ENCODE data around the gene THSD7B.

DNA sequence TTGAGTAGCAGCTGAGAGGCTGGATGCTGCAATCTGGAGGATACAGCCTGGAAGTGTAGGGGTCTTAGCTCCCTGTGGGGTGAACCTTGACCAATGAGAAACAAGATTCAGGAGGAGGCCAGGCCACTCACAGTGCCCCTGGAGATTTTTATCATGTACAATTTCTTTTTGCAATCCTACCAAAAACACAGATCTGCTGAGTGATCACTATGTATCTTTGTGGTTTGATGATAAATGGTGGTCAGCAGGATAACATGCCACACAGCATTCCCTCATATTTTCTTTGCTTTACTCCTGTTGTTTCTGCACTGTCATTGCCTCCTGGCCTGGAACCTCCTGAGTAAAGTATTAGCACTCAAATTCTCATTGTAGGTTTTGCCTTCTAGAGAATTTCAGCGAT lies 357.9 kb downstream of the THSD7B start:
- TF ChIP-seq RAD21 (IDR thresholded peaks at IDR 0.05 in 1 of 2, conservative IDR thresholded peaks at IDR 0.05 in 1 of 2; ENCODE audit: low read depth in 2 of 2, low read length in 2 of 2) (no peak), JUN (IDR thresholded peaks at IDR 0.05; ENCODE audit: low read depth, low read length) (no peak), CTCF (IDR thresholded peaks at IDR 0.05; ENCODE audit: control extremely low read depth in 1 of 3, insufficient read depth in 1 of 3, low read depth in 1 of 3, low read length in 3 of 3) (no peak), TAF1 (IDR thresholded peaks at IDR 0.05; ENCODE audit: low read depth, low read length) (no peak), EP300 (IDR thresholded peaks at IDR 0.05; ENCODE audit: borderline replicate concordance in 1 of 2, low read depth in 2 of 2, low read length in 2 of 2) (no peak)
